Mononuclear cell (primary cell): Measurements from ENCODE around the gene TMEM135. TPM values are rescaled to one million over a fixed set of nuclear protein-coding genes. Genes with fewer than 3 reads are reported as not detected.

Experiments used
- H3K27me3 ChIP-seq: 2 replicates; pipeline ENCODE4 v1.6.0; 2011; ENCODE audit warnings: low read length, control low read depth; ENCODE audit not compliant: insufficient read depth
- H3K4me1 ChIP-seq: 2 replicates; pipeline ENCODE4 v1.5.1; 2011; ENCODE audit warnings: mild to moderate bottlenecking, low read length, control low read depth; ENCODE audit not compliant: insufficient read depth
- H3K4me3 ChIP-seq: 2 replicates; pipeline ENCODE4 v1.5.1; 2011; ENCODE audit warnings: mild to moderate bottlenecking, low read length, moderate library complexity
- H3K9me3 ChIP-seq: 2 replicates; pipeline ENCODE4 v1.5.1; 2011; ENCODE audit warnings: low read depth, mild to moderate bottlenecking, control low read depth, low read length
- total RNA-seq: library from RNA; depleted of rRNA; stranded (reverse); fragments of >200 nt; gene quantifications from one replicate; pipeline ENCODE4 v1.2.3, GENCODE V29; 2012

The TMEM135 gene
- total RNA-seq, 1 donor: 10.6 TPM

- H3K27me3 ChIP-seq: no peaks in the 10 kb centered on the region
- H3K4me1 ChIP-seq: no peaks in the 10 kb centered on the region
- no peak overlapping the region for H3K4me3 ChIP-seq
- H3K9me3 ChIP-seq: no peaks in the 10 kb centered on the region
These were observed 282.4 kb downstream of the TMEM135 start for GRCh38 chr11:87320123-87320522.

- Histone ChIP-seq H3K4me1 (no peaks in the 10 kb centered on the region), H3K4me3 (no peak overlapping the region), H3K9me3 (no peaks in the 10 kb centered on the region), H3K27me3 (no peaks in the 10 kb centered on the region)
These were observed 284.8 kb downstream of the TMEM135 start for GRCh38 chr11:87322568-87322967.

GRCh38 chr11:87323899-87324298, 286.2 kb downstream of the TMEM135 start:
- no peaks in the 10 kb centered on the region for H3K27me3 ChIP-seq
- no peaks in the 10 kb centered on the region for H3K9me3 ChIP-seq
- no peak overlapping the region for H3K4me3 ChIP-seq

GRCh38 chr11:87324817-87325489, 287.2 kb downstream of the TMEM135 start:
- no peaks in the 10 kb centered on the region for H3K4me1 ChIP-seq
- no peaks in the 10 kb centered on the region for H3K27me3 ChIP-seq
- H3K4me3 ChIP-seq: no peak overlapping the region
- no peaks in the 10 kb centered on the region for H3K9me3 ChIP-seq

More at GRCh38 chr11:87323899-87324298, 286.2 kb downstream of the TMEM135 start:
- no peaks in the 10 kb centered on the region for H3K4me1 ChIP-seq

- Histone ChIP-seq H3K4me1 (no peaks in the 10 kb centered on the region), H3K4me3 (no peak overlapping the region), H3K9me3 (no peaks in the 10 kb centered on the region), H3K27me3 (no peaks in the 10 kb centered on the region)
These were observed 287.7 kb downstream of the TMEM135 start for GRCh38 chr11:87325490-87325872.

- Histone ChIP-seq H3K9me3 (no peaks in the 10 kb centered on the region), H3K4me1 (no peaks in the 10 kb centered on the region), H3K4me3 (no peak overlapping the region), H3K27me3 (no peaks in the 10 kb centered on the region)
These were observed 288.9 kb downstream of the TMEM135 start for GRCh38 chr11:87326594-87326993.

- Histone ChIP-seq H3K4me1 (no peaks in the 10 kb centered on the region), H3K9me3 (no peaks in the 10 kb centered on the region), H3K4me3 (no peak overlapping the region), H3K27me3 (no peaks in the 10 kb centered on the region)
These were observed 291.4 kb downstream of the TMEM135 start for GRCh38 chr11:87329172-87329571.

GRCh38 chr11:87330187-87330601, 292.5 kb downstream of the TMEM135 start:
- Histone ChIP-seq H3K4me3 (no peak overlapping the region), H3K27me3 (no peaks in the 10 kb centered on the region), H3K4me1 (no peaks in the 10 kb centered on the region), H3K9me3 (no peaks in the 10 kb centered on the region)

- H3K9me3 ChIP-seq: no peaks in the 10 kb centered on the region
- H3K4me1 ChIP-seq: no peaks in the 10 kb centered on the region
- no peak overlapping the region for H3K4me3 ChIP-seq
- no peaks in the 10 kb centered on the region for H3K27me3 ChIP-seq
These were observed 293.5 kb downstream of the TMEM135 start for GRCh38 chr11:87331273-87331672.

GRCh38 chr11:87338046-87338639, 300.4 kb downstream of the TMEM135 start:
- Histone ChIP-seq H3K4me3 (no peak overlapping the region), H3K9me3 (peaks cover 19% of the 10 kb centered on the region)

GRCh38 chr11:87339416-87339815, 301.7 kb downstream of the TMEM135 start:
- H3K9me3 ChIP-seq: peaks cover 19% of the 10 kb centered on the region
- H3K4me1 ChIP-seq: no peaks in the 10 kb centered on the region
- H3K27me3 ChIP-seq: no peaks in the 10 kb centered on the region
- no peak overlapping the region for H3K4me3 ChIP-seq

More at GRCh38 chr11:87338046-87338639, 300.4 kb downstream of the TMEM135 start:
- Histone ChIP-seq H3K4me1 (no peaks in the 10 kb centered on the region), H3K27me3 (no peaks in the 10 kb centered on the region)

GRCh38 chr11:87347441-87347840, 309.7 kb downstream of the TMEM135 start:
- H3K4me1 ChIP-seq: peaks cover under 1% of the 10 kb centered on the region
- H3K27me3 ChIP-seq: no peaks in the 10 kb centered on the region
- H3K4me3 ChIP-seq: no peak overlapping the region
- no peaks in the 10 kb centered on the region for H3K9me3 ChIP-seq

- Histone ChIP-seq H3K9me3 (no peaks in the 10 kb centered on the region), H3K27me3 (no peaks in the 10 kb centered on the region), H3K4me1 (peaks cover 5% of the 10 kb centered on the region), H3K4me3 (no peak overlapping the region)
These were observed 310.1 kb downstream of the TMEM135 start for GRCh38 chr11:87347854-87348253.

GRCh38 chr11:87351676-87352075, 313.9 kb downstream of the TMEM135 start:
- Histone ChIP-seq H3K4me3 (no peak overlapping the region), H3K9me3 (no peaks in the 10 kb centered on the region), H3K4me1 (peaks cover 7% of the 10 kb centered on the region), H3K27me3 (no peaks in the 10 kb centered on the region)

GRCh38 chr11:87352759-87353707, 315.3 kb downstream of the TMEM135 start:
- Histone ChIP-seq H3K27me3 (no peaks in the 10 kb centered on the region), H3K4me3 (no peak overlapping the region), H3K9me3 (no peaks in the 10 kb centered on the region), H3K4me1 (peaks cover 7% of the 10 kb centered on the region)
